GM19238 (cell line): ENCODE results near the gene PLEKHJ1.
A peak's percentile ranks its signal among the peaks of the same experiment; 100 is the strongest.
"Not testable (repeated sequence)": the region's sequence is repeated elsewhere in the genome, so short reads cannot be mapped to it uniquely, and the experiment has no call there.

ENCODE experiments used
- DNase-seq: peaks from one replicate; pipeline ENCODE4 v3.0.0; 2011; ENCODE audit warnings: low spot score; ENCODE audit not compliant: insufficient read length

PLEKHJ1 gene

GRCh38 chr19:2200624-2201294, 35.4 kb downstream of the PLEKHJ1 start:
- DNase-seq: not testable (repeated sequence)

GRCh38 chr19:2199861-2200623, 36.1 kb downstream of the PLEKHJ1 start:
- no peak for DNase-seq

GRCh38 chr19:2199215-2199614, 36.9 kb downstream of the PLEKHJ1 start:
- peak; percentile 39 for DNase-seq

GRCh38 chr19:2198317-2198716, 37.8 kb downstream of the PLEKHJ1 start:
- DNase-seq: no peak

GRCh38 chr19:2197270-2197669, 38.9 kb downstream of the PLEKHJ1 start:
- DNase-seq: no peak

- DNase-seq: no peak
Observed at GRCh38 chr19:2195914-2196313, 40.2 kb downstream of the PLEKHJ1 start.

- no peak for DNase-seq
Observed at GRCh38 chr19:2195361-2195760, 40.8 kb downstream of the PLEKHJ1 start.

GRCh38 chr19:2194513-2195078, 41.5 kb downstream of the PLEKHJ1 start:
- DNase-seq: no peak

- DNase-seq: no peak
Observed at GRCh38 chr19:2193807-2194206, 42.3 kb downstream of the PLEKHJ1 start.

GRCh38 chr19:2192862-2193261, 43.3 kb downstream of the PLEKHJ1 start:
- no peak for DNase-seq

GRCh38 chr19:2191456-2192310, 44.4 kb downstream of the PLEKHJ1 start:
- DNase-seq: no peak

GRCh38 chr19:2190848-2191455, 45.2 kb downstream of the PLEKHJ1 start:
- no peak for DNase-seq

GRCh38 chr19:2189880-2190279, 46.2 kb downstream of the PLEKHJ1 start:
- DNase-seq: no peak

- DNase-seq: no peak
Observed at GRCh38 chr19:2188708-2189385, 47.3 kb downstream of the PLEKHJ1 start.

- no peak for DNase-seq
Observed at GRCh38 chr19:2187159-2187558, 49.0 kb downstream of the PLEKHJ1 start.

- no peak for DNase-seq
Observed at GRCh38 chr19:2186071-2186846, 49.9 kb downstream of the PLEKHJ1 start.

GRCh38 chr19:2185734-2186070, 50.4 kb downstream of the PLEKHJ1 start:
- no peak for DNase-seq

GRCh38 chr19:2184422-2184975, 51.6 kb downstream of the PLEKHJ1 start:
- no peak for DNase-seq
